ENCODE data around the gene CDC40.
A peak's percentile ranks its signal among the peaks of the same experiment; 100 is the strongest.

Gene CDC40

DNA sequence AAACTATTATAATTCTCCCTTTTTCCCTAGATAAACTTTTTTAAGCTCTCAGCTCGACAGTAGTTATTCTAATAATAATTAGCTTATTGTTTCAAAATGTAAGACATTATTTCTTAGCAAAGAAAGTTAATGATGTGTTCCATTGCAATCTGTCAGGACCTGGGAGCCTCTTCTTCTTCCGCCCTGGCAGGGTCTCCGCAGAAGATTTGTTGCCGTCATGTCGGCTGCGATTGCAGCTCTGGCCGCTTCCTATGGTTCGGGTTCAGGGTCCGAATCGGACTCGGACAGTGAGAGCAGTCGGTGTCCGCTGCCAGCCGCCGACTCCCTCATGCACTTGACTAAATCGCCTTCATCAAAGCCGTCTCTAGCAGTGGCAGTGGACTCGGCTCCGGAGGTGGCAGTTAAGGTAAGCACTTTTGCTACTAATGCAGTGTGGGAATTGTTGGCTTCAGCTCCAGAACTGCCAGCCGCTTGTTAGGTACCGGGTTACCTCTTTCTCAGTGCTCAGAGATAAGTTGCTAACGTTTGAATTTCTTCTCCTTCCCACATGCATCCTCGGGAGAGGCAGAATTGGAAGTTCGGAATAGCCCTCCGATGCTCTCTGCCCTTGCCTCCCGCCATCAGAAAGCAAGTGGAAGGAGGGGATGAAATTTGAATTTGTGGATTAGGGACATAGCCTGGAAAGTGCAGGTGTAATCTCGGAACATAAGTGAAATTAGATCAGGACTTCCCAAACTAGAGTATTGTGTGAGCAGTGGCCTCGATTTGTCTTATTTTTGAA, at the start of gene CDC40:
Gene CDC40, plus strand, starts transcription at position 200 of the 781 bp plus-strand sequence. Its CDS starts 18 bp downstream, at position 218.
- no peak for DNase-seq (ENCODE audit: low spot score)

GRCh38 chr6:110137924-110138887, 42.0 kb upstream of the CDC40 start:
- no peak for DNase-seq (ENCODE audit: low spot score)

DNA sequence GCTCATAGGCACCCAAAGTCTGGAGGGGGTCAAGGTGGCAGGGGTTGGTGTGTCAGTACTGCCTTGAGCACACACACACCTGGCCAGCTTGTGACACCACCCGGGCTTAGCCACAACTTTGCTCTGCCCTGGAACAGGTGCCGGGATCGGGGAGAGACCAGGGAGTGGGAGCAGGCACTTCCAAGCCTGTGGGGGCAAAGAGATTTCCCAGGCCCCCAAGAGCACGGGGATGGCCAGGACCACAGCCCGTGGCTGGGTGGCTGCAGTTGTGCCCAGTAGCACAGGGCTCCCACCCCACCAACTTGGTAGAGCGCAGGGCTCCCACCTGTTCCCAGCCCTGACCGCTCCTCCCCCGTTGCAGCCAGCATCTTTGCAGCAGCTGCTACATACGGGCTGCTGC, 41.2 kb upstream of the CDC40 start:
- DNase-seq (ENCODE audit: low spot score), result no peak

GRCh38 chr6:110140650-110141049, 39.6 kb upstream of the CDC40 start:
- DNase-seq (ENCODE audit: low spot score), result no peak

DNA sequence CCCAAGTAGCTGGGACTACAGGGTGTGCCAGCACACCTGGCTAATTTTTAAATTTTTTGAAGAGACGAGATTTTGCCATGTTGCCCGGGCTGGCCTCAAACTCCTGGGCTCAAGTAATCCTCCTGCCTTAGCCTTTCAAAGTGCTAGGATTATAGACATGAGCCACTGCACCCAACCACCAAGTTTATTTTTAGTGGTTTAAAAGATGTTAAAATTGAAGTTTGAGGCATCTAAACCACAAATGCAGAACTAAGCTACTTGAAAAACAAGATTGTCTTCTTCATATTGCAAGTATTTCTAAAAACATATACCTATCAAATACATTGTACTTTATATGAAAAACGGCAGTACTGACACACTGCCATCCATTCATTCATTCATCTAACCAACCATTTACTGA, 32.4 kb upstream of the CDC40 start:
- DNase-seq (ENCODE audit: low spot score), result no peak

DNA sequence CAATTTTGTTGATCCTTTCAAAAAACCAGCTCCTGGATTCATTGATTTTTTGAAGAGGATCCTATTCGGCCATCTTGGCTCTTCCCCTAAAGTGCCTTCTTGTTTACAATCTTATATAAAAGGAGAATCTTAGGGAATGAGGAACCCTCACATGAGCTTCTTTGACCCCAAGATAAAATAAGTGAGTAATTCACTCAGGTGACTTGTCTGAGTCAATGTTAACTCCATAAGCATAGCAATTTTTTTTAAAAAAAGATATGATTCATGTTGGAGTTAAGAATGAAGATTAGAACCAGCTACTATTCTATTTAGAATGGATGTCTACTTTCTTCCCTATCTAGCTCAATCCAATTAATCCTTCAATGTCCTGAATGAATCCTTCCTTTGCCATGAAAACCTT, 21.7 kb upstream of the CDC40 start:
- DNase-seq (ENCODE audit: low spot score), result no peak

GRCh38 chr6:110170081-110170480, 10.1 kb upstream of the CDC40 start:
- no peak for DNase-seq (ENCODE audit: low spot score)

- DNase-seq (ENCODE audit: low spot score), result no peak
Measured at GRCh38 chr6:110173506-110174132, 6.6 kb upstream of the CDC40 start.

- peak; percentile 72 for DNase-seq (ENCODE audit: low spot score)
Measured at GRCh38 chr6:110178626-110179405, 1.4 kb upstream of the CDC40 start.

- DNase-seq (ENCODE audit: low spot score), result peak; percentile 98
Measured at GRCh38 chr6:110179406-110180227, 610 bp upstream of the CDC40 start, which contains the start of gene WASF1. Gene WASF1 (minus strand): TSS chr6:110179670. CDS start chr6:110127601, 52,069 bp downstream.

- no peak for DNase-seq (ENCODE audit: low spot score)
Measured at GRCh38 chr6:110181131-110182030, 1.2 kb downstream of the CDC40 start.

- no peak for DNase-seq (ENCODE audit: low spot score)
Measured at GRCh38 chr6:110183292-110183885, 3.2 kb downstream of the CDC40 start.

GRCh38 chr6:110185879-110186278, 5.7 kb downstream of the CDC40 start:
- DNase-seq (ENCODE audit: low spot score), result no peak

DNA sequence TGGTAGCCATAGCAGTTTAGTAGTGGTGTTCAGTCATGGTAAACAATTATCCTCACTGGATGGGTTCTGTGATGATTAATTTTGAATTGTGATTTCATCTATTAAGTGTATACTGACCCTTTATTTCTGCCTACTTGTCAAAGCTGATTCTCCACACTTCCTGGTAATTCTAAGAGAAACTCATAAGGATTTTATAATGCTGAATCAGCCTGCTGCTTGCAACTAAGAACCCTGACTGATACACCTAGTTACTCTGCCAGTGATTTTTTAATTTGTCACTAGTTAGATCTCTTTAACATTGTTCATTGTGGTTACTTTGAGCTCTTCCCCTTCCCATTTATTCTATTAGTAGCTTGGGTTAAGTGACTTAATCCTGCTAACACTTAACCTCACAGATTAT, 8.6 kb downstream of the CDC40 start:
- DNase-seq (ENCODE audit: low spot score), result no peak

- no peak for DNase-seq (ENCODE audit: low spot score)
Measured at GRCh38 chr6:110190726-110191125, 10.5 kb downstream of the CDC40 start.

- no peak for DNase-seq (ENCODE audit: low spot score)
Measured at GRCh38 chr6:110191477-110191876, 11.2 kb downstream of the CDC40 start.

- no peak for DNase-seq (ENCODE audit: low spot score)
Measured at GRCh38 chr6:110195639-110196038, 15.4 kb downstream of the CDC40 start.

DNA sequence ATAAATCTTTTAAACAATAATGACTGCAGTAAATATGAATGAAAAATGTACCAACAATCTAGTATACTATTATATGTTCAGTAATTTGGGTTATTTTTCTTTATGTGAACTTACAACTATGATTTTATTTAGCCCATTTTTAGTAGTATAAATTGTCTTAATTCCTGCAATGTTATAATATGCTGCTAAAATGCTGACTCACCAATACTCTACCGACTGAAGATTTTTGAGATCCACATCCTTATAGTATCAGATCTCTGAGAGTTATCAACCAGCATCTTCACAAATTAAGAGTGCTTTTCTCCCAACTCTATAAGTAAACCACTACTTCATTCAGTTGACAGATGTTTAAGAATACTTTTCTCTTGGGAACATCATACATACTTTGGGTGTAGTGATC, 16.6 kb downstream of the CDC40 start:
- no peak for DNase-seq (ENCODE audit: low spot score)

GRCh38 chr6:110198561-110198960, 18.3 kb downstream of the CDC40 start:
- DNase-seq (ENCODE audit: low spot score), result no peak
